Measurements from ENCODE around the gene EDC4.

GRCh38 chr16:67892375-67892774 lies 19.5 kb downstream of the EDC4 start:
- TF ChIP-seq CTCF (IDR thresholded peaks at IDR 0.05; ENCODE audit: poor library complexity, severe bottlenecking) (no peak), REST (IDR thresholded peaks at IDR 0.05; ENCODE audit: borderline replicate concordance) (no peak)

All from neural cell (in vitro differentiated cells).